ELF-1 (cell line): ENCODE results near the gene HOXA7.

ENCODE experiments used
- DNase-seq: peaks from one replicate; pipeline ENCODE4 v3.0.0-alpha.2; 2016; ENCODE audit warnings: low read depth, low spot score

HOXA7 gene

DNA sequence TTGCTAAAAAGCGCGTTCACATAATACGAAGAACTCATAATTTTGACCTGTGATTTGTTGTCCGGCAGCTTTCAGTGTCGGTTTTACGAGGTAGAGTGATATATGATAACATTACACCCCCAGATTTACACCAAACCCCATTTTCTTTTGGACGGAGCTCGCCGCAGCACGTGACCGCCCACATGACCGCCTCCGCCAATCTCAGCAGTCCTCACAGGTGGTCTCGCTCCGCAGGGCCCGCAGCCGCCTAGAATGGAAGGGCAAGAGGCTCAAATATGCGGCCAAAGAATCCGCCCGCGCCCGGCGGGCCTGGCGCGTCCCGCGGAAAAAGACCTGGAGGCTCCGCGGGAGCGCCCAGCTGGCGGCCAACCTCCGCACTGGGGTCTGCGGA lies at the start of gene HOXA7:
Gene HOXA7, minus strand, starts transcription at position 168 of the 391 bp plus-strand sequence. Its CDS starts 130 bp downstream, at position 38.
- peak; percentile 85 for DNase-seq

DNA sequence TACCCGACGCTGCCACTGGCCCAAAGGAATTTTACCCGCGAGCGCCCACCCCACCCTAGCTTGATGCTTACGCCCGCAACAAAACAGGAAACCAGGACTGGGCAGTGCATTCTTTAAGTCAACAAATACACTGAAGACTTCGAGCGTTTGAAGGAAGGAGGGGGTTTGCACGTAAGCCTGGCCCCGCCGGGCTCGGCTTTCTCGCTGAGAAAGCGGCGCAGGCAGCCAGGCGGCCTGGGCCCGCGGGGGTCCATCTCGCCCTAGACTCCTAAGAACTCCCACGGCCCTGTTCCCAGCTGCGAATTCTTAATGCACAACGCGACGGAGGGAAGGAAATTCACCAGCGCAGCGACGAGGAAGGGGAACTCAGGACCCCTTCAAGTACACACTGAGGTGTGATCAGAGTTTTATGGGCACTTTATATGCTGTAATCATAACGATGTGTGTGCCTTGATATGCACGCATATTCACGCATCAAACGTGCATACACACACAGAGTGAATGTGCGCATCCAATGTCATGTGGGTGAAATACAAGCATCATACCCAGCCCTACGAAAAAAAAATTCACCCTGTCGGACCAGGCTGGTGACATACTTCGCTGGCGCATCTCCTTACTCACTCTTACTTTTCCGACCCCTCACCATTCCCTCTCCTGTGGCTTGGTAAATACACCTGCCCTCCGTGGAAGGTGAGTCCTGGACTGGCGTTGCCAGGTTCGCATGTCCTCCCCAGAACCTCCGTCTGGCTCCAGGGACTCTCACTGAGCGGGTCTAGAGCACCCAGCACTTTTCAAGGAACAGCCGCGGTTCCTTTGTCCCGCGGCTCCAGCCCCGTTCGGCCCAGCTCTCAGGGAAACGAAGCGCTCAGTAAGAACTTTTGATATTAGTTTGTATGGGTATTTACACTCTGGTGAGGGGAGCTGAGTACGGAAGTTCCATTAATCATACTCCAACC lies 49.1 kb upstream of the HOXA7 start:
- peak; percentile 62 for DNase-seq

GRCh38 chr7:27204851-27205322 lies 48.4 kb upstream of the HOXA7 start:
- peak; percentile 67 for DNase-seq

DNA sequence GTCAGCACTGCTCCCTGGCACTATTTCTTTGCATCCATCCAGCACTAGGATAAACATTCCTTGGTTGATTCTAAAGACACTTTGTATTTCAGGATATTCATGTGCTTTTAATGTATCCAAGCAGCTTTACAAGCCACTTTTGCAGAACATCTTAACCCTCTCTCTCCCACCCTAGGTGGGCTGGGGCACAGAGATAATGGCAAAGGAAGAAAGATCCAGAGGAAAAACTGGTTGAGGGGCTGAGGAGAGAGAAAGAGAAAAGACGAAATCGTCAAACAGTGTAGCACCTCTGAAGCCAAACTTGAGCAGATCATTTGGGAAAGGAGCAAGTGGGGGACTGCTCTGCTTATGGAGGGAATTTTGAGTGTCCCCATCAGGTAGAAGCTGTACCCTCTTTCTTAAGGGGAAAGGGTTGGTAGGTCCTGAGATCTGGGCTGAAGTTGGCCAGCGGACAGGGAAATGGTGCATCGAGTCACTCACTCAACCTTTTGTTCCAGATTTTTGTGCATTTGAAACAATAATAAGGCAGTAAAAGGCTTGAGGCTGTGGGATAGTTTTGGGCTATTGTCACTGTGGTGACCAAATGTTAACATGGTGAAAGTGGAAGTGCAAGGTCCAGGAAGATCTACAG lies 47.6 kb upstream of the HOXA7 start:
- DNase-seq = no peak

- peak; percentile 20 for DNase-seq
These were observed 47.0 kb upstream of the HOXA7 start for GRCh38 chr7:27203365-27203953.

- no peak for DNase-seq
These were observed 46.3 kb upstream of the HOXA7 start for GRCh38 chr7:27202862-27203134.

GRCh38 chr7:27202018-27202861 lies 45.8 kb upstream of the HOXA7 start:
- peak; percentile 29 for DNase-seq

- DNase-seq = no peak
These were observed 45.1 kb upstream of the HOXA7 start for GRCh38 chr7:27201580-27202017.

GRCh38 chr7:27200761-27201579 lies 44.5 kb upstream of the HOXA7 start:
- peak; percentile 34 for DNase-seq

DNA sequence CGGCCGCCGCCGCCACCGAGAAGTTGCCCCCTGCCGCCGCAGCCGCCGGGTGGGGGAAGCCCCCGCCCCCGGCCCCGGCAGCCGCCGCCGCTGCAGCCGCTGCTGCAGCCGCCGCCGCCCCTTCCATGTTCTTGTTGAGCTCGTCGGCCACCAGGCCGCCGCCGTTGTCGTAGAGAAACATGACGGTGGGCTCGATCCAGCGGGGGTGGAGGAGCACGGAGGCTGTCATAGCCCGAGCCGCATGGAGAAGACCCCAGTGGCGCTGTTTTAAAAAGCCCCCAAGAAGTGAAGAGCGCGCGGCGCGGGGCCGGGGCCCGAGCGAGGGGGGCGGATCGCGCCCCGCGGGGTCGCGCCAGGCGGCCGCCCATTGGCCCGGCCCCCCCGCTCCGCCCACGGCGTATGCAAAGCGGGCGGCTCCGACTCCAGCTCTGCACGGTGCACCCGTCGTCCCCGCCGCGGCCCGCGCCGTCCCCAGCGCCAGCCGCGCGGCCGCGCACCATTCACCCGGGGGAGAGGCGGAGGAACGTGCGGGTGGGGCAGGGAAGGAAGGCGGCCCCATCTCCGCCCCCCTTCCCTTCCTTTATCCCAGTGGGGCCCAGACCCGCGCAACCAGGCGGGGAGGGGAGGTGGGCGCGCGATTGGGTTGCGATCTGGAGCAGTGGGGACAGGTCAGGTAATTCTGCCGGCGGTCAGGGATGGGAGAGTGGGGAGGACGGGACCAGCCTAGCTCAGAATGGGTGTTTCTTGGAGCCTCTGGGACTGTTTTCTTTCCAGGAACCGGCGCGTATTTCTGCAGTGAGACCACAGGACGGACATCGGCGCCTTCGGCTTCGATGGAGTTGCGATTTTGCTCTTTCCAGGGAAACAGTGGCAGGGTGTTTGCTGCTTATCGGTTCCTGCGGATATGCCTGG lies 43.6 kb upstream of the HOXA7 start, which contains the start of gene HOXA13:
Gene HOXA13, minus strand, starts transcription at position 243 of the 912 bp plus-strand sequence. Its CDS starts 14 bp downstream, at position 229.
- peak; percentile 56 for DNase-seq

- peak; percentile 67 for DNase-seq
These were observed 42.7 kb upstream of the HOXA7 start for GRCh38 chr7:27198871-27199801.

DNA sequence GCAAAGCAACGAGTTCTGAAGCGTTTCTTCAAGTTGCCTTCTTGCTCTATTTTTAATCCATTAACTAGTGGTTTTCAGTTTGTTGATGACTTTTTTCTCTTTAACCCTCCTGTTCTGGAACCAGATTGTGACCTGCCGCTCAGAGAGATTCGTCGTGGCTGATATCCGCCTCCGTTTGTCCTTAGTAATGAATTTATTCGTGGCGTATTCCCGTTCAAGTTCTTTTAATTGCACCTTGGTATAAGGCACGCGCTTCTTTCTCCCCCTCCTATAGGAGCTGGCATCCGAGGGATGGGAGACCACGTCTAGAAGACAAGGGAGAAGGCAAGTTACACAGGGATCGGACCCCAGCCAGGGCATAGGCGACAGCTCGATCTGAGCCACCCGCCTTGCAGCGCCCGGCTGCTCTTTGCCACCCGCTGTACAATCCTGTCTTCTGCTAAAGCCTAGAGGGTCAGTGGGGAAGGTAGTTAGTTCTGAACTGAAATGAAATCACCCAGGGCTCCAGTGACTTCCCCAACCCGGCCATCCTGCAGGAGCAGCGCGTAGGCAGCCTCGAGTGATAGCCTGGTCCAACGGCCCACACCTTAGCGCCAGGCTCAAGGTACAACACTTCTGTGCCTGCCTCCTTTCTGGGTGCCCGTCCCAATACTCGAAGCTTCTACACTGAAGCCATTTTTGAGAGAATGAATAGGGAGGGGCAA lies 41.8 kb upstream of the HOXA7 start:
- DNase-seq = peak; percentile 42

GRCh38 chr7:27197137-27198042 lies 40.9 kb upstream of the HOXA7 start:
- DNase-seq = no peak

GRCh38 chr7:27196287-27196767 lies 39.9 kb upstream of the HOXA7 start:
- peak; percentile 75 for DNase-seq

DNA sequence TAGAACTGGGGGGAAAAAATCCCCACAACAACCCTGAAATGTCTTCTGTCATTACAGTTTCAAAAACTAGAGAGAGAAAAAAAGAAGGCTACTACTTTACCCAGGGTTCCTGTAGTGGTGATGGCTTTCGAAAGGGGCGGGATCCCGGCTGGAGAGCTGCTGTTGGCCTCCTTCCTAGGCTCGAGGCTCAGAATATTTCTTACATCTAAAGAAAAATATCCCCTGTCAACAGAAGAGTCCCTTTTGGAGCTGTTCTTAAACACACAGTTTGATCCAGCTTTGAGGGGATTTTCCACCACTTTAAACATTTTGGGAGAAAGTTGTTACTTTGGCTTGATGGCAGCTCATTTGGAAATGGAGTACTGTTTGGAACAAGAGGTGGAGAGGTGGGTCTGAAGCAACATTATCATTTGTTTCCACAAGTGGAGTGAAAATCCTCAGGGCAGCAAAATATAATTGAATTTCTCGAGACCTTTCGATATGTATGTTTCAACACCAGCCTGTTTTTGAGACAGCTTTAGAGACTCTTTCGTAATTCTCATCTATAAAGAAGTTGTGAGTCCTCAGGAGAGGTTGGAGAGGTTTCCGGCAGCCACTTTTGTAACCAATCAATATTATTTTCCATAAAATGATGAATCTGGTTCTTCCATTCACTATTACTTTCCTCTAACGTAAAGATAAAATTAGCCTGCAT lies 38.4 kb upstream of the HOXA7 start:
- peak; percentile 19 for DNase-seq

GRCh38 chr7:27194002-27194352 lies 37.5 kb upstream of the HOXA7 start:
- DNase-seq = no peak
